ENCODE data around the gene VGLL4. TPM values are rescaled to one million over a fixed set of nuclear protein-coding genes. Genes with fewer than 3 reads are reported as not detected.
A peak's percentile ranks its signal among the peaks of the same experiment; 100 is the strongest.
"Not testable (repeated sequence)": the region's sequence is repeated elsewhere in the genome, so short reads cannot be mapped to it uniquely, and the experiment has no call there.

The VGLL4 gene
- 100 to 1,000 TPM in 3 of 5 donors, 10 to 100 TPM in 2; 95.0 to 117 (median 103) TPM for polyA plus RNA-seq (ENCODE audit: insufficient read depth in 1 of 5, insufficient read length in 5 of 5, low replicate concordance in 1 of 5)
- long read RNA-seq, donor 1, transcript VGLL4-211 (5 exons, 1,377 nt): major isoform, 16 of 163 reads
- long read RNA-seq, donor 1, transcript VGLL4-201 (6 exons, 3,725 nt): minor isoform, 8 of 163 reads
- long read RNA-seq, donor 1, partial matches to known transcripts: 138 of 163 reads
- long read RNA-seq, donor 1, other reads (novel, unspliced or antisense): 0 of 163 reads
- long read RNA-seq, donor 2, transcript VGLL4-211 (5 exons, 1,377 nt): major isoform, 17 of 62 reads
- long read RNA-seq, donor 2, partial matches to known transcripts: 43 of 62 reads
- long read RNA-seq, donor 2, other reads (novel, unspliced or antisense): 0 of 62 reads
- long read RNA-seq, donor 3, transcript VGLL4-211 (5 exons, 1,377 nt): major isoform, 13 of 81 reads
- long read RNA-seq, donor 3, partial matches to known transcripts: 68 of 81 reads
- long read RNA-seq, donor 3, other reads (novel, unspliced or antisense): 0 of 81 reads
- long read RNA-seq, donor 4, transcript VGLL4-211 (5 exons, 1,377 nt): major isoform, 15 of 132 reads
- long read RNA-seq, donor 4, partial matches to known transcripts: 117 of 132 reads
- long read RNA-seq, donor 4, other reads (novel, unspliced or antisense): 0 of 132 reads
- long read RNA-seq, donor 5, transcript VGLL4-211 (5 exons, 1,377 nt): major isoform, 27 of 153 reads
- long read RNA-seq, donor 5, partial matches to known transcripts: 115 of 153 reads
- long read RNA-seq, donor 5, other reads (novel, unspliced or antisense): 7 of 153 reads
- long read RNA-seq, donor 6, transcript VGLL4-211 (5 exons, 1,377 nt): major isoform, 14 of 115 reads
- long read RNA-seq, donor 6, partial matches to known transcripts: 100 of 115 reads
- long read RNA-seq, donor 6, other reads (novel, unspliced or antisense): 0 of 115 reads
- long read RNA-seq, donor 7, transcript VGLL4-211 (5 exons, 1,377 nt): major isoform, 17 of 44 reads
- long read RNA-seq, donor 7, partial matches to known transcripts: 19 of 44 reads
- long read RNA-seq, donor 7, other reads (novel, unspliced or antisense): 7 of 44 reads
- long read RNA-seq, donor 8, transcript VGLL4-211 (5 exons, 1,377 nt): major isoform, 18 of 63 reads
- long read RNA-seq, donor 8, partial matches to known transcripts: 41 of 63 reads
- long read RNA-seq, donor 8, other reads (novel, unspliced or antisense): 0 of 63 reads

- peak; percentile 94 to 96 for DNase-seq
Measured at GRCh38 chr3:11643605-11644087, at the start of gene VGLL4. VGLL4 (minus strand) TSS chr3:11643915; CDS start chr3:11643518, 397 bp downstream.

GRCh38 chr3:11692532-11692813 is 48.8 kb upstream of the VGLL4 start:
- no peak for DNase-seq

GRCh38 chr3:11691767-11692531 is 48.2 kb upstream of the VGLL4 start:
- DNase-seq: no peak

- DNase-seq: no peak
Measured at GRCh38 chr3:11690863-11691766, 47.4 kb upstream of the VGLL4 start.

- DNase-seq: no peak
Measured at GRCh38 chr3:11689749-11690148, 46.0 kb upstream of the VGLL4 start.

GRCh38 chr3:11684980-11685379 is 41.3 kb upstream of the VGLL4 start:
- not testable (repeated sequence) for DNase-seq

GRCh38 chr3:11680509-11680908 is 36.8 kb upstream of the VGLL4 start:
- DNase-seq: no peak

GRCh38 chr3:11679964-11680363 is 36.2 kb upstream of the VGLL4 start:
- DNase-seq: no peak

GRCh38 chr3:11672363-11672762 is 28.6 kb upstream of the VGLL4 start:
- DNase-seq: no peak

GRCh38 chr3:11671648-11672100 is 28.0 kb upstream of the VGLL4 start:
- no peak for DNase-seq

GRCh38 chr3:11668243-11669235 is 24.8 kb upstream of the VGLL4 start:
- no peak for DNase-seq

- no peak for DNase-seq
Measured at GRCh38 chr3:11665331-11665730, 21.6 kb upstream of the VGLL4 start.

GRCh38 chr3:11662392-11662990 is 18.8 kb upstream of the VGLL4 start:
- no peak for DNase-seq

GRCh38 chr3:11661827-11662226 is 18.1 kb upstream of the VGLL4 start:
- DNase-seq: no peak

- no peak for DNase-seq
Measured at GRCh38 chr3:11661052-11661656, 17.4 kb upstream of the VGLL4 start.

GRCh38 chr3:11660242-11660641 is 16.5 kb upstream of the VGLL4 start:
- DNase-seq: no peak

GRCh38 chr3:11658180-11658579 is 14.5 kb upstream of the VGLL4 start:
- DNase-seq: no peak
